AG09309 (cell line): ENCODE data around the gene AASDHPPT.

ENCODE experiments used
- DNase-seq: peaks from one replicate; pipeline ENCODE4 v3.0.0-alpha.2; 2010; ENCODE audit warnings: low read depth
- H3K4me3 ChIP-seq: 2 replicates; pipeline ENCODE4 v1.5.1; 2011; ENCODE audit warnings: mild to moderate bottlenecking, low read depth, low read length, moderate library complexity; ENCODE audit not compliant: control insufficient read depth
- CTCF ChIP-seq: IDR thresholded peaks from 2 replicates; pipeline ENCODE4 v1.5.1; 2011; ENCODE audit warnings: mild to moderate bottlenecking, low read depth, low read length, inconsistent platforms; ENCODE audit not compliant: insufficient read depth, control insufficient read depth; ENCODE audit errors: missing control alignments

The AASDHPPT gene

GRCh38 chr11:106128740-106129139, 51.3 kb downstream of the AASDHPPT start:
- no peak overlapping the region for H3K4me3 ChIP-seq
- no peak for TF ChIP-seq CTCF
- no peak for DNase-seq

- TF ChIP-seq CTCF, result no peak
- no peak overlapping the region for H3K4me3 ChIP-seq
- no peak for DNase-seq
Observed at GRCh38 chr11:106131998-106132397, 54.5 kb downstream of the AASDHPPT start.

- H3K4me3 ChIP-seq, result no peak overlapping the region
- TF ChIP-seq CTCF, result no peak
- no peak for DNase-seq
Observed at GRCh38 chr11:106132582-106133354, 55.3 kb downstream of the AASDHPPT start.

- peak; percentile 36 for TF ChIP-seq CTCF
- DNase-seq, result no peak
- H3K4me3 ChIP-seq, result no peak overlapping the region
Observed at GRCh38 chr11:106133529-106133928, 56.1 kb downstream of the AASDHPPT start.

GRCh38 chr11:106137061-106137460, 59.6 kb downstream of the AASDHPPT start:
- DNase-seq, result no peak
- TF ChIP-seq CTCF, result no peak
- no peak overlapping the region for H3K4me3 ChIP-seq

- H3K4me3 ChIP-seq, result no peak overlapping the region
- no peak for DNase-seq
- TF ChIP-seq CTCF, result no peak
Observed at GRCh38 chr11:106137758-106138157, 60.3 kb downstream of the AASDHPPT start.
